ENCODE data around the gene CD209.

DNA sequence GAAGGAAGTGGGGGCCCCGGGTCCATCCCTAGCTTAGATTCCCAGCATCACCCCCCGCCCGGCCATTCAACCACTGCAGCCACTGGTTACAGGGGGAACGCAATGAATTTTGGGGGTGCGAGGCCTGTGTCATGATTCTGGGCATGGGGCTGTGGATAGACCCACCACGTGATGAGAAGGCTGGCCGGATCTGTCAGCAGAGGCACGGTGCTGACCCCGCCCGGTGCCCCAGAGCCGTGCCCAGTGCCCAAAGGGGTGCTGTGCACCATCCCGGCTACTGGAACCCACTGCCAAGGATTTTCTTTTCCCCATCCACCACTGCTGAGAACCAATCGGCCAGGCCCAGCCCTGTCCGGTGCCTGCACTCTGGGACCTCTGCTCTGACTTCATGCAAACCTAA is 43.1 kb upstream of the CD209 start:
- TF ChIP-seq, protein P1, sequence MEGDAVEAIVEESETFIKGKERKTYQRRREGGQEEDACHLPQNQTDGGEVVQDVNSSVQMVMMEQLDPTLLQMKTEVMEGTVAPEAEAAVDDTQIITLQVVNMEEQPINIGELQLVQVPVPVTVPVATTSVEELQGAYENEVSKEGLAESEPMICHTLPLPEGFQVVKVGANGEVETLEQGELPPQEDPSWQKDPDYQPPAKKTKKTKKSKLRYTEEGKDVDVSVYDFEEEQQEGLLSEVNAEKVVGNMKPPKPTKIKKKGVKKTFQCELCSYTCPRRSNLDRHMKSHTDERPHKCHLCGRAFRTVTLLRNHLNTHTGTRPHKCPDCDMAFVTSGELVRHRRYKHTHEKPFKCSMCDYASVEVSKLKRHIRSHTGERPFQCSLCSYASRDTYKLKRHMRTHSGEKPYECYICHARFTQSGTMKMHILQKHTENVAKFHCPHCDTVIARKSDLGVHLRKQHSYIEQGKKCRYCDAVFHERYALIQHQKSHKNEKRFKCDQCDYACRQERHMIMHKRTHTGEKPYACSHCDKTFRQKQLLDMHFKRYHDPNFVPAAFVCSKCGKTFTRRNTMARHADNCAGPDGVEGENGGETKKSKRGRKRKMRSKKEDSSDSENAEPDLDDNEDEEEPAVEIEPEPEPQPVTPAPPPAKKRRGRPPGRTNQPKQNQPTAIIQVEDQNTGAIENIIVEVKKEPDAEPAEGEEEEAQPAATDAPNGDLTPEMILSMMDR (conservative IDR thresholded peaks at IDR 0.05; ENCODE audit: low read depth, low read length) = no peak
- TF ChIP-seq EZH2 (IDR thresholded peaks at IDR 0.05; ENCODE audit: borderline replicate concordance, low read depth, low read length, poor library complexity, severe bottlenecking) = no peak

Data from A673 (cell line).